NT2/D1 (cell line): ENCODE results near the gene AQP4.
A peak's percentile ranks its signal among the peaks of the same experiment; 100 is the strongest.

Experiments
- DNase-seq: peaks from one replicate; pipeline ENCODE4 v3.0.0-alpha.2; 2011; ENCODE audit warnings: low read depth, low spot score
- H3K27me3 ChIP-seq: 2 replicates; pipeline ENCODE4 v1.6.0; 2011; ENCODE audit warnings: mild to moderate bottlenecking; ENCODE audit not compliant: insufficient read length, insufficient read depth
- H3K36me3 ChIP-seq: 2 replicates; pipeline ENCODE4 v1.6.1; 2011; ENCODE audit warnings: mild to moderate bottlenecking, low read length, mixed read lengths; ENCODE audit not compliant: insufficient read depth, insufficient read length
- H3K4me1 ChIP-seq: 2 replicates; pipeline ENCODE4 v1.5.1; 2011; ENCODE audit not compliant: insufficient read depth, insufficient read length
- H3K4me3 ChIP-seq: 2 replicates; pipeline ENCODE4 v1.5.1; 2011; ENCODE audit warnings: low read depth; ENCODE audit not compliant: insufficient read length
- H3K9ac ChIP-seq: 2 replicates; pipeline ENCODE4 v1.6.0; 2011; ENCODE audit warnings: low read depth; ENCODE audit not compliant: insufficient read length
- H3K9me3 ChIP-seq: 2 replicates; pipeline ENCODE4 v1.5.1; 2011; ENCODE audit warnings: mild to moderate bottlenecking, low read length; ENCODE audit not compliant: insufficient read depth
- SUZ12 ChIP-seq: IDR thresholded peaks from 2 replicates; pipeline ENCODE4 v1.6.1; 2011; ENCODE audit not compliant: insufficient read length, insufficient read depth; ENCODE audit errors: extremely low read depth
- YY1 ChIP-seq: IDR thresholded peaks from 2 replicates; pipeline ENCODE4 v1.6.1; 2011; ENCODE audit not compliant: insufficient read length, insufficient read depth
- ZNF274 ChIP-seq: IDR thresholded peaks from 2 replicates; pipeline ENCODE4 v1.6.1; 2011; ENCODE audit warnings: mild to moderate bottlenecking, low read depth, low read length

Gene AQP4

DNA sequence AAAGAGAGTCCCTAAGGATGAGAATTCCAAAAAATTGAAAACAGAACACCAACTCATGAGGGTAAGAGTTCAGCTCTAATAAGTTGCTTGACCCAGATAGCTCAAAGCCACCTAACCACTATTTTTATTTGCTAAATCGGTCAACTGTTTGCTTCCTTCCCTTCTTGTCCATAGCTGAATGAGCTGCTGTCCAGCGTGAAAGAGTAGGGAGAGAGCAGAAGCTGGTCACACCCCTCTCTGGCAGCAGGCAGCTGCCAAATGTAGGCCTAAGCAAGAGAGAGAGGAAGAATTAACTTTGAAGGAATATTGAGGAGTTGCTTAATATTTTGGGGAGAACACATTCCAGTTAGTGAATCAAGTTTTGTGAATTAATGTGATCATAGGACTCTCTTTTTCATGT, 25.9 kb downstream of the AQP4 start:
- no peaks in the 10 kb centered on the region for H3K27me3 ChIP-seq
- H3K4me3 ChIP-seq, result no peak overlapping the region
- H3K36me3 ChIP-seq, result no peaks in the 10 kb centered on the region
- DNase-seq, result no peak
- H3K9me3 ChIP-seq, result no peaks in the 10 kb centered on the region
- no peak overlapping the region for H3K9ac ChIP-seq
- no peak for TF ChIP-seq YY1
- TF ChIP-seq ZNF274, result no peak
- TF ChIP-seq SUZ12, result no peak
- H3K4me1 ChIP-seq, result no peaks in the 10 kb centered on the region

DNA sequence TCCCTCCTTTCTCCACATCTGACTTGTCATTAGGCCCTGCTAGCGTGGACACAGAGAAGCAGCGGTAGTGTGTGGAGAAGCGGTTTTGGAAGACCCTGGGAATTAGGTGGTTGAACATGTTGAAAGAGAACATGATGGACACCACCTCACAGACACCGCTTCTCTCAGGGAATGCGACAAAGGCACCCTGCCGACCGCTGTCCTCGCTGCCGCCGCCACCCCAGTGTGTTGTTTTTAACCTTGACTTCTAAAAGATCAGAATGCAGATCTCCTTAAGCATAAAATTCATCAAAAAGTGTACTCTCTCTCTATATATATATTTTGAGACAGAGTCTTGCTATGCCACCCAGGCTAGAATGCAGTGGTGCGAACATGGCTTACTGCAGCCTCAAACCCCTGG, 33.2 kb downstream of the AQP4 start:
- no peak overlapping the region for H3K4me3 ChIP-seq
- H3K27me3 ChIP-seq, result no peaks in the 10 kb centered on the region
- no peaks in the 10 kb centered on the region for H3K36me3 ChIP-seq
- no peak overlapping the region for H3K9ac ChIP-seq
- TF ChIP-seq ZNF274 (no peak), SUZ12 (no peak)
- no peaks in the 10 kb centered on the region for H3K4me1 ChIP-seq
- DNase-seq, result no peak
- H3K9me3 ChIP-seq, result no peaks in the 10 kb centered on the region

DNA sequence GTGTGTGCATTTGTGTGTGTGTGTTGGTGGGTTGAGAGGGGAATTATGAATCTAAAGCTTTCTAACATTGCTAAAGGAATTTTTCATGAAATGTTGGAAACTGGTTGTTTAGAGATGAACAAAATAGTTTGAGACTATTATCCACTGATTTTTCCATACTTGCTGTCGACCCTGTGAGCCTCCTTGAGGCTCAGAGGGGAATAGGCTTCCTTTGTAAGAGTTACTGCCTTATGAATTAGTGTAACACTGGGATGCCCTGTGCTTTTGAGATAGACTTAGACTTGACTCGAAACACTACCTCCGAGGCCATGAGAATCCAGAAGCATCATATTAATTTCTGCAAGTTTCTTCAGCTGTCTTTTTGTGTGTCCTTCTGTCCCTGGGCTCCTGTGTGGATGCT, 37.9 kb downstream of the AQP4 start:
- no peak overlapping the region for H3K9ac ChIP-seq
- H3K9me3 ChIP-seq, result no peaks in the 10 kb centered on the region
- DNase-seq, result no peak
- no peaks in the 10 kb centered on the region for H3K27me3 ChIP-seq
- no peaks in the 10 kb centered on the region for H3K36me3 ChIP-seq
- no peak overlapping the region for H3K4me3 ChIP-seq
- no peaks in the 10 kb centered on the region for H3K4me1 ChIP-seq
- TF ChIP-seq SUZ12 (no peak), ZNF274 (no peak), YY1 (no peak)

DNA sequence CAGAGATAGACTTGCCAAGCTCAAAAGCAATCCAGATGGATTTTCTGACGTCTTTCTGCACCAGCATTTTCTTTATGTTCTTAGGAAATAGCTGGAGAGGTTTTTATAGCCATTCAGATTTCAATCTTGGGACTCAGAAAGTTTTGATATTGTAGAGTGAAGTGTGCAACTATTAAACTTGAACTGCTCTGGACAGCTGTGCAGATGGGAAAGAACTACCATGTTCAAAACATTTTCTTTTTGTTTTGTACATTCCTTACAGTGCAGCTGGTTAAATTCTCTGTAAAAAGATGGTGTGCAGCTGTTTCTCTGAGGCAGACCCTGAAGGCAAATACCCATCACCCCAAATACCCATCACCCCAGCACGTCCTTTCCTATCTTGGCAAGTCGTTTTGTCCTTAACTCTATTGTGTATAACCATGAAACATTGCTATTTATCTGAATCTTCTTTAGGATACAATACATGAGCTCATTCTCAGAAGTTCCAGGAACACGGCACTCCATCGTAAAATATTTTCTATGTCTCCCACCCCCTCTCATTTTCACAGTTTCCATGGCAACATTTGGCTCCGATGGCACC, 38.8 kb downstream of the AQP4 start:
- Histone ChIP-seq H3K4me1 (no peaks in the 10 kb centered on the region), H3K9ac (no peak overlapping the region), H3K27me3 (no peaks in the 10 kb centered on the region), H3K9me3 (no peaks in the 10 kb centered on the region), H3K4me3 (no peak overlapping the region), H3K36me3 (no peaks in the 10 kb centered on the region)
- TF ChIP-seq YY1, result no peak
- no peak for TF ChIP-seq ZNF274
- TF ChIP-seq SUZ12, result no peak
- no peak for DNase-seq

DNA sequence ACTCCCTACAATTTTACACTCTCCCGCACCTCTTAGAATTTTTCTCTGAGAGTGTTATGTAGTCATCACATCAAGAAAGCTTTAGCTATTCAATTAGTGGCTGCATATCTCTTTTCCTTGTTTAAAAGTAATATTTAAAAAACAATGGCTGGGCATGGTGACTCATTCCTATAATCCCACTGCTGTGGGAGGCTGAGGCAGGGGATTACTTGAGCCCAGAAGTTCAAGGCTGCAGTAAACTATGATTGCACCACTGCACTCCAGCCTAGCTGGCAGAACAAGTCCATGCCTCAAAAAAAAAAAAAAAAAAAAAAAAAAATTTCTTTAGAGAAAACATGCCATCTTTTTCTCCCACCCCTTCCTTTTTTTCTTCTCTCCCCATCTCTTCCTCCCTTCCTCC, 44.3 kb downstream of the AQP4 start:
- Histone ChIP-seq H3K36me3 (no peaks in the 10 kb centered on the region), H3K9me3 (no peaks in the 10 kb centered on the region), H3K4me3 (no peak overlapping the region), H3K9ac (no peak overlapping the region), H3K4me1 (no peaks in the 10 kb centered on the region), H3K27me3 (no peaks in the 10 kb centered on the region)
- TF ChIP-seq SUZ12 (no peak), YY1 (no peak)
- no peak for DNase-seq

DNA sequence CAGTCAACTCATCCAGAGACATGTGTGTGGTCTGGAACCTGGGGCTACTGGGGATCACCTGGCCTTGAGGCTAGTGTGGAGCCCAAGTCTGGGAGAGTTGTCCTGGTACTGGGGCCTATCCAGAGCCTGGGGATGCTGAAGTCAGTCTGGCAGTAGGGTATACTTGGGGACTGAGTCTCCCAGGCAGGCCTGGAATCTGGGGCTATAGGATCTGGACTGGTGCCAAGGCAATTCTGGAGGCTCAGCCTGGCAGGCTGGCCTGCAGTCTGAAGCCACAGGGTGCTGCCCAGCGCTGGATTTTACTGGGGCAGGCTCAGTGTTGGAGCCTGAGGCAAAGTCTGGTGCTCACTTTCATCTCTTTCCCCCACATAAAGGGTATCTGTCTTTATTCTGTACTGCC, 46.5 kb downstream of the AQP4 start:
- TF ChIP-seq SUZ12 (no peak), ZNF274 (no peak), YY1 (no peak)
- DNase-seq, result no peak
- Histone ChIP-seq H3K4me3 (no peak overlapping the region), H3K27me3 (no peaks in the 10 kb centered on the region), H3K9me3 (no peaks in the 10 kb centered on the region), H3K4me1 (no peaks in the 10 kb centered on the region), H3K36me3 (no peaks in the 10 kb centered on the region), H3K9ac (no peak overlapping the region)

DNA sequence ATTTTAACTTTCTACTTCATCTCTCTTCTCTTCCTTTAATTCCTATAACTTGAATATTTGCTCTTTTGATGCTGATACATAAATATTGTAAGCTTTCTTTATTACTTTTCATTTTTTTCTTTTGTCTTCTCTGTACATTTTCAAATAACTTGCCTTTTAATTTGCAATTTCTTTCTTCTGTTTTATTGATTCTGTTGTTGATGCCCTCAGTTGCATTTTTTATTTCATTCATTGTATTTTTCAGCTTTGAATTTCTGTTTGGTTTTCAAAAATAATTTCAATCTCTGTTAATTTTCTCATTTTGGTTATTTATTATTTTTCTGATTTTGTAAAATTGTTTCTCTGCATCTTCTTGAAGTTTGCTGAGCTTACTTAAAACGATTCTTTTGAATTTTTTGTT, 47.0 kb downstream of the AQP4 start:
- Histone ChIP-seq H3K9ac (no peak overlapping the region), H3K9me3 (no peaks in the 10 kb centered on the region), H3K4me3 (no peak overlapping the region), H3K4me1 (no peaks in the 10 kb centered on the region), H3K27me3 (no peaks in the 10 kb centered on the region), H3K36me3 (no peaks in the 10 kb centered on the region)
- DNase-seq, result no peak
- TF ChIP-seq SUZ12 (no peak), YY1 (no peak), ZNF274 (no peak)

DNA sequence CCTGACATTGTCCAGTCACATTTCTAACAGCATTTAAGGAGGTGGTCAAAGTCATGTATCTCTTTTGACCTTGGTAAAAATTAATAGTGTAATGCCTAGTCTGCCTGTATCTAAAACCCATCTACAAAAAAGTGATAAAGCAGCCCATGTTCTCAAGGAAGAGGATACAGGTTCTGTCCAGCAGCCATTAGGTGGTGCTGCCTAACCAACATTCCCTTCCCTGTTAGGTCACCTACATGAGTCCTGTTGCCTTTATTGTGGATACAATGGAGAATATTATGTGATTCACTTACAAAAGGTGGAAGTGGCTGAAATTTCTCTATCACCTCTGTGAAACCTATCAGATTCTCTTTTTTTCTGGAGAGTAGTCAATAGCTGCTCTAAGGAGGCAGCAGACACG, 52.5 kb downstream of the AQP4 start:
- no peaks in the 10 kb centered on the region for H3K9me3 ChIP-seq
- TF ChIP-seq ZNF274, result no peak
- H3K9ac ChIP-seq, result no peak overlapping the region
- H3K4me1 ChIP-seq, result no peaks in the 10 kb centered on the region
- no peaks in the 10 kb centered on the region for H3K36me3 ChIP-seq
- peak; percentile 22 for DNase-seq
- H3K4me3 ChIP-seq, result no peak overlapping the region
- H3K27me3 ChIP-seq, result no peaks in the 10 kb centered on the region
